Glutamatergic neuron (in vitro differentiated cells): Measurements from ENCODE around the gene NCLN. TPM values are rescaled to one million over a fixed set of nuclear protein-coding genes. Genes with fewer than 3 reads are reported as not detected.

Source experiments
- DNase-seq: peaks from one replicate; pipeline ENCODE4 v3.0.0; 2022
- H3K27ac Mint-ChIP-seq: one replicate; pipeline ENCODE4 v1.8.0; 2020; ENCODE audit warnings: mild to moderate bottlenecking, mixed read lengths, inconsistent platforms; ENCODE audit not compliant: unreplicated experiment
- H3K27me3 Mint-ChIP-seq: one replicate; pipeline ENCODE4 v1.8.0; 2020; ENCODE audit warnings: mild to moderate bottlenecking, moderate library complexity, mixed read lengths, inconsistent platforms; ENCODE audit not compliant: unreplicated experiment
- H3K36me3 Mint-ChIP-seq: one replicate; pipeline ENCODE4 v1.8.0; 2020; ENCODE audit warnings: mild to moderate bottlenecking, mixed read lengths, inconsistent platforms; ENCODE audit not compliant: unreplicated experiment
- H3K4me1 Mint-ChIP-seq: one replicate; pipeline ENCODE4 v1.8.0; 2020; ENCODE audit warnings: mild to moderate bottlenecking, low read depth, mixed read lengths, inconsistent platforms; ENCODE audit not compliant: unreplicated experiment
- H3K4me3 Mint-ChIP-seq: one replicate; pipeline ENCODE4 v1.8.0; 2020; ENCODE audit warnings: mild to moderate bottlenecking, mixed read lengths, inconsistent platforms; ENCODE audit not compliant: unreplicated experiment
- H3K9me3 Mint-ChIP-seq: one replicate; pipeline ENCODE4 v1.8.0; 2020; ENCODE audit warnings: mild to moderate bottlenecking, moderate library complexity, mixed read lengths, inconsistent platforms; ENCODE audit not compliant: unreplicated experiment
- total RNA-seq: library from RNA; stranded (reverse); fragmentation: NEBNext Ultra II Directional; extraction: Animal tissue kit (Norgen Biotek cat#: 25700); gene quantifications from one replicate; pipeline ENCODE4 v1.2.1, GENCODE V29; 2021; ENCODE audit not compliant: unreplicated experiment
- TF ChIP-seq, protein P1 (sequence below): fragments of 200-600 bp; sonication (generic); IDR thresholded peaks from one replicate; pipeline ENCODE4 v1.5.0; 2021; ENCODE audit not compliant: partially characterized antibody, unreplicated experiment

Gene NCLN
- total RNA-seq, 1 donor from 2014 or later: 54.4 TPM

DNA sequence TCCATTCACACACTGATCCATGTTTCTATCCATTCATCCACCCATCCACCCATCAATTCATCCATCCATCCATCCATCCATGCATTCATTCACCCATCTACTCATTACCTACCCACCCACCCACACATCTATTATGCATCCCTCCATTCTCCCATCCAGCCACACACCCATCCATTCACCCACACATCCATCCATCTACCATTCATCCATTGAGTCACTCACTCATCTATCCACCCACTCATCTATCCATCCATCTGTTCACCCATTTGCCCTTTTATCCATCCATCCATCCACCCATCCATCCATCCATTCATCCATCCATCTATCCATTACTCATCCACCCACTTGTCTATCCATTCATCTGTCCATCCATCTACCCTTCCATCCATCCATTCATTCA lies 68.8 kb downstream of the NCLN start:
- H3K36me3 Mint-ChIP-seq: peaks cover 5% of the 10 kb centered on the region
- TF ChIP-seq, protein P1, sequence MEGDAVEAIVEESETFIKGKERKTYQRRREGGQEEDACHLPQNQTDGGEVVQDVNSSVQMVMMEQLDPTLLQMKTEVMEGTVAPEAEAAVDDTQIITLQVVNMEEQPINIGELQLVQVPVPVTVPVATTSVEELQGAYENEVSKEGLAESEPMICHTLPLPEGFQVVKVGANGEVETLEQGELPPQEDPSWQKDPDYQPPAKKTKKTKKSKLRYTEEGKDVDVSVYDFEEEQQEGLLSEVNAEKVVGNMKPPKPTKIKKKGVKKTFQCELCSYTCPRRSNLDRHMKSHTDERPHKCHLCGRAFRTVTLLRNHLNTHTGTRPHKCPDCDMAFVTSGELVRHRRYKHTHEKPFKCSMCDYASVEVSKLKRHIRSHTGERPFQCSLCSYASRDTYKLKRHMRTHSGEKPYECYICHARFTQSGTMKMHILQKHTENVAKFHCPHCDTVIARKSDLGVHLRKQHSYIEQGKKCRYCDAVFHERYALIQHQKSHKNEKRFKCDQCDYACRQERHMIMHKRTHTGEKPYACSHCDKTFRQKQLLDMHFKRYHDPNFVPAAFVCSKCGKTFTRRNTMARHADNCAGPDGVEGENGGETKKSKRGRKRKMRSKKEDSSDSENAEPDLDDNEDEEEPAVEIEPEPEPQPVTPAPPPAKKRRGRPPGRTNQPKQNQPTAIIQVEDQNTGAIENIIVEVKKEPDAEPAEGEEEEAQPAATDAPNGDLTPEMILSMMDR: no peak
- H3K27ac Mint-ChIP-seq: no peak overlapping the region
- no peaks in the 10 kb centered on the region for H3K4me1 Mint-ChIP-seq
- no peaks in the 10 kb centered on the region for H3K27me3 Mint-ChIP-seq
- no peak overlapping the region for H3K4me3 Mint-ChIP-seq
- peaks cover 1% of the 10 kb centered on the region for H3K9me3 Mint-ChIP-seq
- DNase-seq: no peak

DNA sequence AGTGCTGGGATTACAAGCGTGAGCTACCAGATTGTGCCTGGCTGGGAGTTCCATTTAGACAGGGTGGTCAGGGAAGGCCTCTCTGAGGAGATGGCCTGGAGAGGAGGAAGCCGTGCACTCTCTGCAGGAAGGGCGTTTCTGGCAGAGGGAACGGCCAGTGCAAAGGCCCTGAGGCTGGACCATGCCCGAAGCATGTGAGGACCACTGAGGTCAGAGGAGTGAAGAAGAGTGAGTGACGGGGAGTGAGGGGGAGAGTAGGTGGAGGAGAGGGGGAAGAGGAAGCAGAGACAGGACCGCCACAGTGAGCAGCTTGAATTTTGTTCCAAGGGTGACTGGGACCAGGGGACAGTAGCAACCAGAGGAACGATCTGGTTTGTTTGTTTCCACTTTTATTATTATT lies 71.3 kb downstream of the NCLN start:
- TF ChIP-seq, protein P1: no peak
- no peak overlapping the region for H3K27ac Mint-ChIP-seq
- H3K4me3 Mint-ChIP-seq: no peak overlapping the region
- no peaks in the 10 kb centered on the region for H3K9me3 Mint-ChIP-seq
- no peaks in the 10 kb centered on the region for H3K4me1 Mint-ChIP-seq
- H3K36me3 Mint-ChIP-seq: peaks cover 5% of the 10 kb centered on the region
- DNase-seq: no peak
- no peaks in the 10 kb centered on the region for H3K27me3 Mint-ChIP-seq

Other genes starting within 250 kb of the NCLN start
- gene ZNF77, start 241.0 kb upstream of the NCLN start, total RNA-seq: 4.8 TPM
- not detected for gene TLE6, start 208.4 kb upstream of the NCLN start, total RNA-seq
- gene TLE2, start 156.7 kb upstream of the NCLN start, total RNA-seq: not detected
- 258 TPM for gene TLE5, start 123.4 kb upstream of the NCLN start, total RNA-seq
- gene GNA11, start 91.6 kb upstream of the NCLN start, total RNA-seq: 32.4 TPM
- not detected for gene GNA15, start 49.9 kb upstream of the NCLN start, total RNA-seq
- not detected for gene S1PR4, start 7.2 kb upstream of the NCLN start, total RNA-seq
- gene CELF5, start 38.7 kb downstream of the NCLN start, total RNA-seq: 12.5 TPM
- gene NFIC, start 180.7 kb downstream of the NCLN start, total RNA-seq: 2.0 TPM